ENCODE measurements around the gene FHIP2A.

The FHIP2A gene

DNA sequence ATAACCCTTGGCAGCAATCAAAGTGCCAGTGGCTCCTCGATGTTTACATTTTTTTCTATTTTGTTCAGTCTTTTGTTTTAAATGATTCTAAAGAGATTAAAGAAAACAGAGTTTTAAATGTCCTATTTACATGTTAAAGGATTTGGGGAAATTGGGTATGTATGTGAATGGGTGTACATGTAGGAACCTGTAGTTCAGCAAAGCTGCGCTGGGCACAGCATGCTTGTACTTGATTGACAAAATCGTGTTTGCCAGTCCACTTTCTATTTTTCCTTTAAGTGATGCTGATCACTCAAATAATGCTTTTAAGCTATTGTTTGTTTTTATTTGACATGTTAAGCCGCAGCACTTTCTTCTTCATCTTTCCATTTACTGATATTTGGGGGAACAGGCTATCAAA, 40.9 kb downstream of the FHIP2A start:
- DNase-seq, result no peak

DNA sequence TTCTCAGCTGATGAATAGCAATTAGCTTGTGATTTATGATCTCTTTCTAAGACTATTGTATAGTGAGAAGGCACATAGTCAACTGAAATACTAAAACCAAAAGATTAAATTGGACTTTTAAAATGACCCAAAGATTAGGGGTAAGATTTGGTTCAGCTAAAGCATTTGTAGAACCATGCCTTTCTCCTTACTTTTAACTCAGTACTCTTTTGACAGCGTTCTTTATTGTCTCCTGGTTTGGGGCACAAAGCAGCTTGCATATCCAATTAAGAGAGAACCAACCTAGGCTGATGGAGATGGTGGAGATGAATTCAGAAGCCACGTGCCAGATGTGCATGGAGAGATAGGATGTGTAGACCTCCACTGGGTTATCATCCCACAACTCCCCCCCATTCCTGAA, 45.8 kb downstream of the FHIP2A start:
- no peak for DNase-seq

DNA sequence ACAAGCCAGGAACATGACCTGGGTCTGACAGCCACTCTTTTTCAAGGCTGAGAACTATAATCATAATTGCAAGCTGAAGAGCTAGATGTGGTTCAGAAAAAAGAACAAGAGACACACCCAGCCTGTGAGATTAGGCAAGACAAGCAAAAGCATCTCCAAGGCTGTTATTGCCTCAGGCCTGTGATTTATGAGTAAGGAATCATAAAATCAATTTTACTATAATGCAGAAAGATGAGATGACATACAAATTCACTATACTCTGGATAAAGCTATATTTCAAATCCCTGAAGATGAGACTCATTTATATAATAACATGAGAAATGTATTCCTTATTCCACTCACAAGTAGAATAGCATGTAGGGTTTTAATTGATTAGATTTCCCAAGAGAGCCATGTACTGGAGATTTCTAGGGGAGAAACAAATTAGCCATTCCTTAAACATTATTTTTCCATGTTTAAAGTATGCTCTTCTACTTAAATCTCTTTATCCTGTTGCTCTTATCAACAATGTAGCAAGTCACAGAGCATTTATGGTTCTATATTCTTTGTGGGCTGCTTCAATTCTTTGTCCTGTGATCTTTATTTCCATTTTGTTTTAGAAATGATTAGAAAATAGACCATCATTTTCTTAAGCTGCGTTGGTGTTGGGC, 47.4 kb downstream of the FHIP2A start:
- no peak for DNase-seq

DNA sequence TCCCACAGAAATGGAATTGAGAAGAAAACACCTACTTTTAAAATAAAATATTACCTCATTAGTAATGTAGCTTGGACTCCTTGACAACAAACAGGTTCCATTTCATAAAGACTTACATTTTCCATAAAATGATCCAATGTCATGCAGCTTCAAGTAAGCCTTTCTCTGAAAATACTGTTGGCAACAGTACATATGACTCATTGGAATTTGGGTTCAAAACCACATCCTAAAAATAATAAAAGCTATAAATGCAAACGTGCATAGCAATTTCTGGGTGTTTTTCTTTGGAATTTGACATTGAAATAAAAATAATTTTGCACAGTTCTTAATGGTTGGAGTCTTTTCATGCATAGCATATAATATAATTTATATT, 47.9 kb downstream of the FHIP2A start:
- no peak for DNase-seq

DNA sequence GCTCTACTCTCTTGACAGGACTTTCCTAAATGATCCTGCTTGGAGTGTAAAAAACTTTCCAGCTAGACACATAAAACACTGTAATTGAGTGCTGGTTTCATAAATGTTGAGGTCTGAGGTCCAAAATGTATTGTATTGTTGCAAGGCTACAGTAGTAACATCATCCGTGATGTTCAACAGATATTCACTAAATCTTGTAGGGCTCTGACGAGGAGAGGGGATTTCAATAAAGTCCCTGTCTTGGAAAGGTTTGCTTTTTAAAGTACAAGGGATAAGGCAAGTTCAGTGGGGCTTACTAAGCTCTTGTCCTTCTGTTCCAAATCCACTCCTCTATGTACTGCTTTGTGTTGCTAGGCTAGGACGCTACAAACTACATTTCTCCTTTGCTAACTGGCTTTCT, 48.9 kb downstream of the FHIP2A start:
- DNase-seq, result no peak

DNA sequence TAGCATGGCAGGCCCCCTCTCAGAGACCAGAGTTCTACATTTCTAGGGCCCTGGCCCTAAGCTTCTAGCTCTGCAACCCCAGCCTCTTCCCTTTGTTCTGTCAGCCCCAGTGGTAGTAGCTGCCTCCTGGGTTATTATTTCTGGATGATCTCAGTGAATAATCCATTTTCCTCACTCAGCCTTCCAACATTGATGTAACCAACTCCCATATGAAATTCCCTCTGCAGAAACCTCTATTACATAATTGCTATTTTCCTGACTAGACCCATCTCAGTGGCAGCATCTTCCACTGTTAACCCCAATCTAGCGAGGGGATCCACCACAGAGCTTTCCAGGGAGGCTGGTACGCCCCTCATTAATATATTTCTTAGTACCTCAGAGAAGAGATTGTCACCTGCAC, 49.8 kb downstream of the FHIP2A start:
- DNase-seq, result no peak
